Effector CD4-positive, alpha-beta T cell (primary cell): ENCODE measurements around the gene PYGO1.
"Not testable (repeated sequence)": the region's sequence is repeated elsewhere in the genome, so short reads cannot be mapped to it uniquely, and the experiment has no call there.

Experiments
- DNase-seq: peaks from one replicate; pipeline ENCODE4 v3.0.0-alpha.2; 2020

PYGO1 gene

DNA sequence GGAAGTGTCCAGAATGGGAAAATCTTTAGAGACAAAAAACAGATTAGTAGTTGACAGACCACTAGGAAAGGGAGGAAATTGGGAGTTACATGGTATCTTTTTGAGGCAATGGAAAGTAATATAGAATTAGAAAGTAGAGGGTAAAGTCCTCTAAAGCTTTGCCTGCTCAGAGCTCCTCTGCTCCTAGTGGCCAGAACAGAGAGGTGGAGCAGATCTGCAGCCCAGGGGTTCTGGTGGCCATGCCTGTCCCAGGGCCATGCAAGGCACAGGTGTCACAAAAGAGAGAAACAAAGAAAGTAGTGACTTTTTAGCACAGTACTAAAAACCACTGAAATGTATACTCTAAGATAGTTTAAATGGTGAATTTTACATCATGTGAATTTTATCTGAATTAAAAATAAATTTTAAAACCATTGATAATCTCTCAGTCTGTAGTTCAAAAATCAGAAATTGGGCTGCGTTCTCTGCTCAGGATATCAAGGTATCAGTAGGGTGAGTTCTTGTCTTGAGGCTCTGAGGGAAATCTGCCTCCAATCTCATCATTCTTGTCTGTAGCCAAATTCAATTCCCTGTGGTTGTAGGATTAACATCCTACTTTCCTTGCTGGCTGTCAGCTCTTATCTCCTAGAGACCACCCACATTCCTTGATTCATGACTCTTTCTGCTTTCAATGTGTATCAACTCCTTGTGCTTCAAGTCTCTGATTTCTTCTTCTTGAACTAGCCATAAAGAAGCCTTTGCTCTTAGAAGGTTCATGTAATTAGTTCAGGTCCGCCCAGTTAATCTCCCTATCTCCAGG lies 23.6 kb downstream of the PYGO1 start:
- DNase-seq = no peak

DNA sequence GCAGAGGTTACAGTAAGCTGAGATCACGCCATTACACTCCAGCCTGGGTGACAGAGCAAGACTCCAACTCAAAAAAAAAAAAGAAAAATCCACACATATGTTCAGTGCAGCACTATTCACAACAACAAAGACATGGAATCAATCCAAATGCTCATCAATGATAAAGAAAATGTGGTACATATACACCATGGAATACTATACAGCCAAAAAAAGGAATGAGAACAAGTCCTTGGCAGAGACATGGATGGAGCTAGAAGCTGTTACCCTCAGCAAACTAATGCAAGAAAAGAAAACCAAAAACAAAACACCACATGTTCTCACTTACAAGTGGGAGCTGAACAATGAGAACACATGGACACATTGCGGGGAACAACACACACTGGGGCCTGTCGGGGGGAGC lies 25.5 kb downstream of the PYGO1 start:
- no peak for DNase-seq

DNA sequence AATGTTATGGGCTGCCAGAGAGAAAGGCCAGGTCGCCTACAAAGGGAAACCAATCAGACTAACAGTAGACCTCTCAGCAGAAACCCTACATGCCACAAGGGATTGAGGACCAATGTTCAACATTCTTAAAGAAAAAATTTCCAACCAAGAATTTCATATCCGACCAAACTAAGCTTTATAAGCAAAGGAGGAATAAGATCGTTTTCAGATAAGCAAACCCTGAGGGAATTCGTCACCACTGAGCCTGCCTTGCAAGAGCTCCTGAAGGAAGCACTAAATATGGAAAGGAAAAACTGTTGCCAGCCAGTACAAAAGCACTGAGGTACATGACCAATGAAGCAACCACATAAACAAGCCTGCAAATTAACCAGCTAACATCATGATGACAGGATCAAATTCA lies 33.1 kb downstream of the PYGO1 start:
- no peak for DNase-seq

DNA sequence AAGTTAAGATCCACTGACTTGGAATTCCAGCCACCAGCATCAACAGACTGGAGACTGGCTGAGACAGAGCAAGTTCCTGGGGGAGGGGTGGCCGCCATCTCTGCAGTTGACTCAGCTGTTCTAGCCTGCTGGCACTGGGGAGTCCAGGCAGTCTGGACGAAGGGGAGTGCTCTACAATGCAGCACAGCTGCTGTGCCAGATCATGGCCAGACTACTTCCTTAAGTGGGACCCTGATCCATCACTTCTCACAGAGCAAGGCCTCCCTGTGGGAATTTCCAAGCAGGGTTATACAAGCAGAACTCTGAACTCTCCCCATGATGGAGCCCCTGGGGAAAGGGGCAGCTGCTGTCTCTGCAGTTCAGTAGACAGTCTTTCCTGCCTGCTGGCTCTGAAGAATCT lies 35.2 kb downstream of the PYGO1 start:
- DNase-seq = no peak

DNA sequence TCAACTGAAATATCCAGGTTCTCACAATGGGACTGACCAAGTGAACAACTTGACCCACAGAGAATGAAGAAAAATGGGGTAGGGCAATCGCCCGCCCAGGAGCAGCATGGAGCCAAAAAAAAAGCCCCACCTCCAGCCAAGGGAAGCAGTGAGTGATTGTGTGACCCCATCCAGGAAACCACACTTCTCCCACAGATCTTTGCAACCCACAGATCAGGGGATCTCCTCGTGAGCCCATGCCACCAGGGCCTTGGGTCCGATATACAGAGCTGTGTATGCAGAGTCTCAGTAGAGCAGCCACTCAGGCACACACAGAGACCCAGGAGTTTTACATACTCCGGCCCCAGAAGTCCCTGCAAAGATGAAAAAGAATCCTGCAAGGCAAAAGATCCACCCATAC lies 35.7 kb downstream of the PYGO1 start:
- no peak for DNase-seq

DNA sequence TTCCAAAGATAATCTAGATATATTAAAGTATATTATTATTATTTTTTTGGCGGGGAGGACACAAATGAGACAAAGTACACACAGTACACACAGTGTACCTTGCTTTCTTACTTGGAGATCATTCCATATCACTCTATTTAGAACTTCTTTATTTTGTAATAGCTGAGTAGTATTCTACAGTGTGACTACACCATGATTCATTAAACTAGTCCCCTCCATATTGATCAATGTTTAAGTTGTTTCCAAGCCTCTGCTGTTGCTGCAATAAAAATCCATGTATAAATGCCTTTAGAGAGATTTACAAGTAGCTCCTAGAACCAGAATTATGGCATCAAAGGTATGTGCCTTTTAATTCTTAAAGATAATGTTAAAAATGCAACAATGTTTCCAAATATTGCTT lies 38.8 kb downstream of the PYGO1 start:
- no peak for DNase-seq

DNA sequence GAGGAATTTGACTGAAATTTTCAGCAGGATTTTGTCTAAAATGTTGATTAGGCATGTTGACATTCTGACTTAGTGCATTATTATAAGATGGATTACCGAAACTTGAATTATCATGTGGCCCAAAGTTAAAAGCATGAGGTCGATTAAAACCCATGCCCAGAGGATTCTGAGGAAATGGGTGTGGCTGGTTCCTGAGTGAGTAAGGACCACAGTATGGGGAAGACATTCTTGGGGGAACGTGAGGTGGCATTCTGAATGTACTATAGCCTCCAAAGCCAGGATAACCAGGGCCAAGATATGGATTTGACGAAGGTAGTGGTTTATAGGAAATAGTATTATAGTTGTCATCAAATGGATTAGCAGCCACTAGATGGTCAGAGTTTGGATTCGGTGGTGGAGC lies 41.4 kb downstream of the PYGO1 start:
- DNase-seq = no peak

DNA sequence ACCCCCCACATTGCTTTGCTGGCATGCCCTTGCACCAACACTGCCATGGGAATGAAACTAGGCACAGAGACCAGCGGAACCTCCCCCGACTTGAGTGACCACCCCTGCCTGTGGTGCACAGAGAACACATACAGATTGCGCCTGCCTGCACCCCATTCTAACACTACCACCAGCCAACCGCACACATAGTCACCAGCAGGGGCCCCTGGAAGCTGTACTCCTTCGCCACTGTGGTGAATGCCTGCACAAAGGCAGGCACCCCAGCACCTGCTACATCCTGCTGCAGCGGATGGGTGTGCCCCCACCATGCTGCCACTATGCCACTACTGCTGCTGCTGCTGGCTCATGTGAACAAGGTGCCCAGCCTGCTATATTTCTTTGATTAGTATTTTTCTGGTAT lies 52.7 kb downstream of the PYGO1 start:
- no peak for DNase-seq

DNA sequence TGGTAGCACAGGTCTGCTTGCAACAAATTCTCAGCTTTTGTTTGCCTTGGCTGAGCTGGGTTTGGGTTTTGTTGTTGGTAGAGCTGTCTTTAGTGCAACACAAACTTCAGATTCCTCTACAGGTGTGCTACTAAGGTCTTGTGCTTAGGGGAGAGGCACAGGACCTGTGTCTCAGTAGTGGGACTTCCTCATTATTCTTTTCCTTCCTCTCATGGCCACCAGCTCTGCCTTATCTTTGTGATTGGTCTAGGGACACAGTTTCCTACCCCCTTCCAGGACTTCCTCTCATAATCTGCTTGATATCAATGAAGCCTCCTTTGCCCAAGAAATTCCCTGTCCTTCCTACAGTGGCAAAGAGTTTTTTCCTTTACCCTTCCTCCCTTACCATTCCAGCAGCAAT lies 55.2 kb downstream of the PYGO1 start:
- no peak for DNase-seq

DNA sequence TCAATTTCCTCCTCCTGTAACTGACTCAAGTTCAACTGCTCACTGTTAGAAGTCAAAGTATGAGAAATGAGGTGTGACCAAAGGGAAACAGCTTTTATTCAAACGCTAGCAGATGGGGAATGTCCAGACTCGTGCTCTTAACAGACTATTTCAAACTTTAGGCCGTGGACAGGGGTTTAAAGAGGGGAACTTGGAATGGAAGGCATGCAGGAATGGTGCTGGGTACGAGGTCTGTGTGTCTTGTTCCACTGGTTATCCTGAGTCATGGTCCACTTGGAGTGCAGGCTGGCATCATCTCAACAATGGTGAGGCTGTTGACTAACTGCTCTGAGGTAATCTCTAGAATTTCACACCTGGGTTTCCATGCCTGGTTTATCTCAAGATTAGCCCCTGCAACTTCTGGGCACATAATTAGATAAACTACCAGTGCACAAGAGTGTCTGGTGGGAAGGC lies 57.3 kb downstream of the PYGO1 start:
- DNase-seq = no peak

DNA sequence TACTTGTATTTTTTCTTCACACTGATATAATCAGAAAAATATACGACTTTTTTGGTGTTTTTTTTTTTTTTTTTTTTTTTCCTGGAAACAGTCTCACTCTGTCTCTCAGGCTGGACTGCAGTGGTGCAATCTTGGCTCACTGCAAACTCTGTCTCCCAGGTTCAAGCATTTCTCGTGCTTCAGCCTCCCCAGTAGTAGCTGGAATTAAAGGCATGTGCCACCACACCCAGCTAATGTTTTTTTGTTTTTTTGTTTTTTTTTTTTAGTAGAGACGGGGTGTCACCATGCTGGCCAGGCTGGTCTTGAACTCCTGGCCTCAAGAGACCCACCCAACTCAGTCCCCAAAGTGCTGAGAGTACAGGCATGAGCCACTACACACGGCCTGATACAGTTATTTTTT lies 59.3 kb downstream of the PYGO1 start:
- DNase-seq = no peak

DNA sequence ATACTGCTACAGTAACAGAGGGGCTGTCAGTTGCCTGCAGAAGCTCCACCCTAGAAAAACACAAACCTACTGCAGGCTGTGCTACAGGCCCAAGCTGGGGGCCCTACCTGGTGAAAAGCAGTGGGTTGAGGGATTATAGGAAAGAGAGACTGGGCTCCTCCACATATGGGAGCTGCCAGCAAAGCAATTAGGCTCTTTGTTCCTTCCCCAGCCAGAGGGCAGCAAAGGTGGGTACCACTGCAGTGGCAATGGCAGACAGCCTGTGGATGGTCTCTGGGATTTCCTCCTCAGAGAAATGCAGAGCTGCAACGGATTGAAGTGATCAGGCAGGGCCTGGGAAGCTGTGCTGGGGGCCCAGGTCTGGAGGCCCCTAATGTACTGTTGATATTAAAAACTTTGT lies 61.0 kb downstream of the PYGO1 start:
- no peak for DNase-seq

DNA sequence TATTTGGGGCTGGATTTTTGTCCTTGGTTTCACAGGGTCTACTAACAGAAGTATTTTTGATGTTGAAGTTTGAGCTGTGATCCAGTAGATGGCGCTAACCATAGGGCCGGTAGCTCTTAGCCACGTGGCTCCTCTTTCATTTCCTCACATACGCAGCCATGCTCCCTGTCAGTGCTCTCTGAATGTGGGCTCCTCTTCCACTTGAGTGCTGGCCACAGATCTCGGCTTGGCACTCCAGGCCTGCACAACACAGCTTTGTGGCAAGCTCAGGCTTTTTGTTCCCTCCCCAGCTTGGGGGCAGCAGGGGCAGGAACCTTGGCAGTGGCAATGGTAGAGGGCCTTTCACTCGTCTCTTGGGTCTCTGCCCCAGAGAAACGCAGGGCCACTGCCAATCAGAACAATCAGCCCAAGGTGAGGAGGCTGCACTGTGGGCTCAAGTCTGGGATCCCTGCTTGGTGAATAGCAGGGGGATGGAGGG lies 61.5 kb downstream of the PYGO1 start:
- DNase-seq = no peak

DNA sequence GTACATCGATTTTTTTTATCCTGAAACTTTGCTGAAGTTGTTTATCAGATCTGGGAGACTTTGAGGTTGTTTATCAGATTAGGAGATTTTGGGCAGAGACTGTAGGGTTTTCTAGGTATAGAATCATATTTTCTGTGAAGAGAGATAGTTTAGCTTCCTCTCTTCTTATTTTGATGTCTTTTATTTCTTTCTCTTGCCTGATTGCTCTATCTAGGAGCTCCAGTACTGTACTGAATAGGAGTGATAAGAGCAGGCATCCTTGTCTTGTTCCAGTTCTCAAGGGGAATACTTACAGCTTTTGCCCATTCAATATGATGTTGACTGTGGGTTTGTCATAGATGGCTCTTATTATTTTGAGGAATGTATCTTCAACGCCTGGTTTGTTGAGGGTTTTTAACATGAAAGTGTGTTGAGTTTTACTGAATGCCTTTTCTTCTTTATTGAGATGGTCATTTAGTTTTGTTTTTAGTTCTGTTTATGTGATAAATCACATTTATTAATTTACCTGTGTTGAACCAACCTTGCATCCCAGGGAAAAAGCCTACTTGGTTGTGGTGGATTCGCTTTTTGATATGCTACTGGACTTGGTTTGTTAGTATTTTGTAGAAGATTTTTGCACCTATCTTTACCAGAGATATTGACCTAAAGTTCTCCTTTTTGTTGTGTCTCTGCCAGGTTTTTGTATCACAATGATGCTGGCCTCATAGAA lies 65.2 kb downstream of the PYGO1 start:
- no peak for DNase-seq

DNA sequence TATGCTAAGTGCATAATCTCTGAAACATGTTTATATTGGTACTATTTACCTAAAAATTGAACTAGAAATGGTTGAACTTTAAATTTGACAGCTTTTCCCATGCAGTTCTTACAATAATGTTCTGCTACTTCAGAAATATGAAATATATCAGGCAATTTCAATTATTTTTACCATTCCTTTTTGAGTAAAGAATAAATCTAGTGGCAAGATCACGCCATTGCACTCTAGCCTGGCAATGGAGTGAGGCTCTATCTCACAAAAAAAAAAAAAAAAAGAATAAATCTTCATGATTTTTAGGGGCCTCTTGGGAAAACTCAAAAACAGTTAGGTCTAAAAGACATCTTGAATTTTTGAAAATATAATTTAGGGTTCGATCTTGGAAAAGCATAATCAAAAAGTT lies 69.5 kb downstream of the PYGO1 start:
- DNase-seq = no peak

DNA sequence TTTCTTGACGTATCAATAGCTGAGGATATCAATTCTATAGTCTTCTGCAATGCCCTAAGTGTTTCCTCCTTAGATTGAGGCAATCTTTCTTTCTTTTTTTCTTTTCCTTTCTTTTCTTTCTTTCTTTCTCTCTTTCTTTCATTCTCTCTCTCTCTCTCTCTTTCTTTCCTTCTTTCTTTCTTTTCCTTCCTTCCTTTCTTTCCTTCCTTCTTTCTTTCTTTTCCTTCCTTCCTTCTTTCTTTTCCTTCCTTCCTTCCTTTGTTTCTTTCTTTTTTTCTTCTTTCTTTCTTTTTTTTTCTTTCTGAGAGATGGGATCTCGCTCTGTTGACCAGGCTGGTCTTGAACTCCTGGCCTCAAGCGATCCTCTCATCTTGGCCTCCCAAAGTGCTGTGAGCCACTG lies 70.1 kb downstream of the PYGO1 start:
- no peak for DNase-seq

DNA sequence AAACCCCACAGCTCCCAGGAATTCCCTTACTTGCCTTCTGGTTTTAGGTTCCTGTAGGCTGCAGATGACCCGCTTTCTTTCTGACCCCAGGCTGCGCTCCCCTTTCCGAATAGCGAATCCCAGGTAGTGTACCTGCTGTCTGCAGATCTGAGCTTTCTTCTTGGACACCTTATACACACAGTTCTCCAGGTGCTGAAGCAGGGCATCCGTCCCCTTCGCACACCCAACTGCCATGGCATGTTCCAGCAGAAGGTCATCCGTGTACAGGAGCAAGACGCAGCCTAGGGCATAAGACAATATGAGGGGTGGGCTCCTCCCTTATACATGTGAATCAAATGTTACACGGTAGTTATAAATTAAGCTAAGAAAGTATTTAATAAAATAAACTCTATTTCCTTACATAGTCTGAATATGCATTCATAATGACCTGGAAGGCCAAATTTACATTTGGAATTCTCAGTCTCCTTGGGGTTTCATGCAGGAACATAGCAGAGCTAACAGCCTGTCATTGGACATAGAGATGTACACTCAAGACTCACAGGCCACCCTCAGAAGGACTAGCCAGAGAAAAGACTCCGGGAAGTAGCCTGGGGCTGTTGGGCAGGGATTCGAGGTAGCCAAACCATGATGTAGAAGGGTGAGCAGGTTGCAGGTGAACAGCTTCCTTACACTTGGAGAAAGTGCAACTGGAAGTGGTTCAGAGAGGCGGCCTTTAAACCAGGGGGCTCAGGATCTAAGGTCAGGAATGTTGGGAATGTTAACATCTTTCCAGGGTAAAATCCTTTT lies 72.0 kb downstream of the PYGO1 start:
- no peak for DNase-seq

DNA sequence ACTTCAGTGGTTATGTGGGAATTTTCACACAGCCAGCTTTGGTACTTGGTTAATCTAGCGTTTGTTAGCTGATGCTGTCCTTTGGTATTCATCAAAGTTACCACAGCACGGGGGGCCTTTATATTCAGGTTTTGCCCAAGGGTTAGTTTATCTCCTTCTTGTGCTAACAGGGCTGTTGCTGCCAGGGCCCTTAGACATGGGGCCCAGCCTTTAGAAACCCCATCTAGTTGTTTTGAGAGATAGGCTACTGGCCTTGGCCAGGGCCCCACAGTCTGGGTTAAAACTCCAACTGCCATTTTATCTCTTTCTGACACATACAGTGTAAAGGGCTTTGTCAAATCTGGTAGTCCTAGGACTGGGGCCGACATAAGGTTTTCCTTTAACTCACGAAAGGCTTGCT lies 72.7 kb downstream of the PYGO1 start:
- no peak for DNase-seq

DNA sequence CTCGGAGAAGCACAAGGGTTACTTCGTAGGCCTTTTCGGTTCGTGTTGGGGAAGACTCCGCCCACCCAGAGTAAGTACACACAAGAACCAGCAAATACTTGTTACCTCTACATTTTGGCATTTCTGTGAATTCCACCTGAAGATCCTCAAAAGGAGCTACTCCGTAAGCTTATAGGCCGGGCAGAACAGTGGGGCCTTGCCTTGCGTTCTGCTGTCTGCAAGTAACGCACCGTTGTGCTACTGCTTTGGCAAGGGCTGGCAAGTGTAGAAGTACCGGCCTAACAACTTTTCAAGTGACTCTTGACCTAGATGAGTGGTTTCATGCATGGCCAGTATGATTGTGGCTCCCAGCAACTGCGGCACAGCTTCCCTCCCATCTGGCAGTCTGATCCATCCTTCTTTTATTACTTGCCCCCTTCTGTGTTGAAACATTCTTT lies 73.7 kb downstream of the PYGO1 start:
- DNase-seq = no peak

DNA sequence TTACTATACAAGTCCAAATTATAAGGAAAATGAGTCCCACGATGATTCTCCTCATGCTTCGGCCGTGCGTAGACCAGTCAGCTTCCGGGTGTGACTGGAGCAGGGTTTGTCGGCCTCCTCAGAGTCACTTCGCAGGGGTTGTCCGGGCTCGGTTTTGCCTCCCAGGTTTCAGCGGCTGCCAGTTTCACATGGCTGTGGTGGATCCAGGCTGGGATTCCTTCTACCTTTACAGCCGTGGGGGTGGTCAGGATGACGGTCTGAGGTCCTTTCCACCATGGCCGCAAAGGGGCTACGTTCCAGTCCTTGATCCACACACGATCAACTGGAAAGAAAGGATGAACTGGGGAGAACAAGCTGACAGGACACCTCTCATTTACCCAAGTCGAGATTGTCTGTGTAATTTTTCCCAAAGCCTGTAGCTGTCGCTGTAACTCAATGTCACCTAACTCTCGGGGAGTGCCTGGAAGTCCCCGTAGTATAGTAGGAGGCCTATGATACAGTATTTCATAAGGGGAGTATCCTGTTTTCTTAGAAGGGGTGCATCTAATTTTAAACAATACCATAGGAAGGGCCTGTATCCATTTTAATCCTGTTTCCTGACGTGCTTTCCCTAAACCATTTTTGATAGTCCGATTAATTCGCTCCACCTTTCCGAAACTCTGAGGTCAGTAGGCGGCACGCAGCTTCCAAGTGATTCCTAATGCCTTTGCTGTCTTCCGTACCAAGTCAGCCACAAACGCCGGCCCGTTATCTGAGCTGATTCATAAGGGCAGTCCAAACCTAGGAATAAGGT lies 74.3 kb downstream of the PYGO1 start:
- not testable (repeated sequence) for DNase-seq

DNA sequence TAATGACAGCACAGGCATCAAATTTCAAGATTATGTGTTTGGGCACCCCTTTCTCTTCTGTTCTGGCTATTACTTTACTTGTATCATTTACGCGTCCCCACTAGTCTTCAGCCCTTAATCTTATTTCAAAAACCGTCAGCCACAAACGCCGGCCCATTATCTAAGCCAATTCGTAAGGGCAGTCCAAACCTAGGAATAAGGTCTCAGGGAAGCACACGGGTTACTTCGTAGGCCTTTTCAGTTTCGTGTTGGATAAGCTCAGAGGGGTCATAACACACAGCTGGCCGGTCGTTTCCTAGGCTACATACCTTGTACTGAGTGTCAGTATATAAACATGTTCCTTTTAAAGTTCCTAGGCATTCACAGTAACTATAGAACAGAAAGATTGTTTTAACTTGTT lies 75.0 kb downstream of the PYGO1 start:
- DNase-seq = no peak

DNA sequence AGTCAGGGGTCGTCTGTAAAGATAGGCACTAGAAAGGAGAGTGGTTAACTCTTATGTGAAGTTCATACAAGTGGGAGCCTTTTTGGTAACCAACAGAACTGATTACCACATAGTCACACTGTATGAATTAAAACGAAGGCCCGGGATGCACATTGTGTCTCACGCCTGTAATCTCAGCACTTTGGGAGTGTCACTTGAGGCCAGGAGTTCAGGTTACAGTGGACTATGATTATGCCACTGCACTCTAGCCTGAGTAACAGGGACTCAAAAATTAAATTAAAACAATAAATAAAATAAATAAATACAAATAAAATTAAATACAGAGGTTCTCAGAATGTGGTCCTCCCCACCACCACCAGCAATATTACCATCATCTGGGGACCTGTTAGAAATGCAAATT lies 80.6 kb downstream of the PYGO1 start:
- no peak for DNase-seq

DNA sequence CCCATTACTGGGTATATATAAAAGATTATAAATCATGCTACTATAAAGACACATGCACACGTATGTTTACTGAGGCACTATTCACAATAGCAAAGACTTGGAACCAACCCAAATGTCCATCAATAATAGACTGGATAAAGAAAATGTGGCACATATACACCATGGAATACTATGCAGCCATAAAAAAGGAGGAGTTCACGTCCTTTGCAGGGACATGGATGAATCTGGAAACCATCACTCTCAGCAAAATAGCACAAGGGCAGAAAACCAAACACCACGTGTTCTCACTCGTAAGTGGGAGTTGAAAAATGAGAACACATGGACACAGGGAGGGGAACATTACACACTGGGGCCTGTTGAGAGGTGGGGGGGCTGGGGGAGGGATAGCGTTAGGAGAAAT lies 82.7 kb downstream of the PYGO1 start:
- DNase-seq = not testable (repeated sequence)
